HCT116 (cell line): ENCODE data around the gene GJE1. TPM values are rescaled to one million over a fixed set of nuclear protein-coding genes. Genes with fewer than 3 reads are reported as not detected.

ENCODE experiments used
- ATAC-seq: fragments of 200-7000 bp; cut with Tn5 transposase; 2 replicates; pipeline ENCODE4 v1.9.1; 2020; ENCODE audit warnings: mild to moderate bottlenecking, moderate library complexity
- BruUV-seq: library from RNA; stranded (reverse); fragments of 400-500 nt; replicated peaks from 2 replicates; lab custom pipeline; 2021; lab: Mats Ljungman, UMichigan
- CTCF ChIA-PET: fragments of 300-600 bp; sonication (Branson Sonifier 250); formaldehyde crosslinking; loops from one replicate; lab custom pipeline; 2021; ENCODE audit warnings: antibody characterized with exemption; lab: Charles Lee
- POLR2A ChIA-PET: fragments of 300-600, 350-600 bp; sonication (Branson Sonifier 250); formaldehyde crosslinking; loops from one replicate; lab custom pipeline; 2021; ENCODE audit warnings: antibody characterized with exemption; lab: Charles Lee
- RAD21 ChIA-PET, 2 experiments: fragments of 300-600 bp; sonication (Branson Sonifier 250); formaldehyde crosslinking; loops; one replicate each; lab custom pipeline; 2023; ENCODE audit warnings: low total read pairs in 2 of 2; ENCODE audit not compliant: uncharacterized antibody in 2 of 2, unreplicated experiment in 2 of 2, low non-redundant PET in 1 of 2; lab: Charles Lee
- DNase-seq: peaks from one replicate; pipeline ENCODE4 v3.0.0-alpha.2; 2010; ENCODE audit warnings: low read depth, low spot score
- H2AFZ ChIP-seq: fragments of 200-600 bp; shearing (Covaris generic), sonication (generic); 2 replicates; pipeline ENCODE4 v1.6.1; 2017; ENCODE audit warnings: low read depth, mixed run types, mixed read lengths, antibody characterized with exemption, low read length; ENCODE audit not compliant: poor library complexity, severe bottlenecking
- H3K27ac ChIP-seq: 2 replicates; pipeline ENCODE4 v1.5.1; 2012; ENCODE audit warnings: low read depth, low read length
- H3K27me3 ChIP-seq: fragments of 200-600 bp; sonication (generic); 2 replicates; pipeline ENCODE4 v1.6.1; 2016; ENCODE audit warnings: mixed run types, low read length, mixed read lengths; ENCODE audit not compliant: insufficient read depth
- H3K36me3 ChIP-seq, 2 experiments: fragments of 200-500 bp in 1 of 2; fragments of 200-600 bp in 1 of 2; sonication (Bioruptor generic) in 1 of 2; sonication (generic) in 1 of 2; 2 replicates each; pipeline versions ENCODE4 v1.5.1 to v1.6.1; 2014 to 2016; ENCODE audit warnings: low read length in 2 of 2, inconsistent platforms in 1 of 2, mixed read lengths in 1 of 2, mixed run types in 1 of 2; ENCODE audit not compliant: insufficient read depth in 2 of 2, control insufficient read depth in 1 of 2
- H3K4me1 ChIP-seq, 2 experiments: fragments of 200-600 bp in 1 of 2; sonication (generic) in 1 of 2; 2 replicates each; pipeline versions ENCODE4 v1.5.1 to v1.6.1; 2012 to 2017; ENCODE audit warnings: low read length in 2 of 2, inconsistent platforms in 1 of 2, mild to moderate bottlenecking in 1 of 2, mixed read lengths in 1 of 2, mixed run types in 1 of 2, moderate library complexity in 1 of 2; ENCODE audit not compliant: insufficient read depth in 2 of 2, control insufficient read depth in 1 of 2
- H3K4me2 ChIP-seq: fragments of 200-600 bp; sonication (generic); 2 replicates; pipeline ENCODE4 v1.6.1; 2017; ENCODE audit warnings: mixed run types, low read length, mixed read lengths
- H3K4me3 ChIP-seq, 2 experiments: fragments of 200-600 bp in 1 of 2; sonication (generic) in 1 of 2; replicated peaks in 1 of 2; 2 replicates each; pipeline ENCODE4 v1.5.1; 2011 to 2016; ENCODE audit warnings: low read length in 2 of 2, control low read depth in 1 of 2, low read depth in 1 of 2, mild to moderate bottlenecking in 1 of 2, mixed read lengths in 1 of 2, mixed run types in 1 of 2
- H3K79me2 ChIP-seq: fragments of 200-600 bp; sonication (generic); 2 replicates; pipeline ENCODE4 v1.6.1; 2017; ENCODE audit warnings: mild to moderate bottlenecking, mixed run types, low read length, moderate library complexity, mixed read lengths; ENCODE audit not compliant: insufficient read depth
- H3K9ac ChIP-seq: fragments of 200-600 bp; sonication (generic); 2 replicates; pipeline ENCODE4 v1.6.1; 2016; ENCODE audit warnings: low read length, mixed read lengths
- H3K9me2 ChIP-seq: fragments of 200-600 bp; sonication (generic), shearing (Covaris generic); 2 replicates; pipeline ENCODE4 v1.6.1; 2017; ENCODE audit warnings: mixed run types, mild to moderate bottlenecking, moderate library complexity; ENCODE audit not compliant: insufficient read depth
- H3K9me3 ChIP-seq, 2 experiments: fragments of 200-500 bp in 1 of 2; fragments of 200-600 bp in 1 of 2; sonication (Bioruptor generic) in 1 of 2; sonication (generic) in 1 of 2; 2 replicates each; pipeline ENCODE4 v1.6.1; 2014 to 2017; ENCODE audit warnings: low read length in 2 of 2, mixed read lengths in 2 of 2, inconsistent platforms in 1 of 2, low read depth in 1 of 2, mild to moderate bottlenecking in 1 of 2, mixed run types in 1 of 2, moderate library complexity in 1 of 2; ENCODE audit not compliant: control insufficient read depth in 1 of 2, insufficient read depth in 1 of 2
- H4K20me1 ChIP-seq: fragments of 200-600 bp; sonication (generic), shearing (Covaris generic); 2 replicates; pipeline ENCODE4 v1.6.1; 2017; ENCODE audit warnings: mixed run types, mild to moderate bottlenecking, moderate library complexity; ENCODE audit not compliant: insufficient read depth
- CBX3 ChIP-seq: IDR thresholded peaks from 2 replicates; pipeline ENCODE4 v1.6.1; 2012; ENCODE audit warnings: low read depth
- CTCF ChIP-seq, 3 experiments: fragments of 200-600 bp in 1 of 3; sonication (generic) in 1 of 3; IDR thresholded peaks in 2 of 3; conservative IDR thresholded peaks in 1 of 3; 2 replicates each; pipeline ENCODE4 v1.5.1; 2012 to 2017; ENCODE audit warnings: low read depth in 2 of 3, low read length in 2 of 3, antibody characterized with exemption in 1 of 3, borderline replicate concordance in 1 of 3, control low read depth in 1 of 3, mild to moderate bottlenecking in 1 of 3, mixed read lengths in 1 of 3, mixed run types in 1 of 3, moderate library complexity in 1 of 3; ENCODE audit not compliant: insufficient read depth in 1 of 3
- EGR1 ChIP-seq: IDR thresholded peaks from 2 replicates; pipeline ENCODE4 v1.6.1; 2012; ENCODE audit warnings: low read depth
- ELF1 ChIP-seq: IDR thresholded peaks from 2 replicates; pipeline ENCODE4 v1.6.1; 2012; ENCODE audit warnings: low read depth, borderline replicate concordance
- EZH2 ChIP-seq: fragments of 200-600 bp; sonication (generic); IDR thresholded peaks from 2 replicates; pipeline ENCODE4 v1.6.1; 2017; ENCODE audit warnings: antibody characterized with exemption, mixed run types
- FOSL1 ChIP-seq: IDR thresholded peaks from 2 replicates; pipeline ENCODE4 v1.6.1; 2012; ENCODE audit warnings: low read depth
- MAX ChIP-seq: IDR thresholded peaks from 2 replicates; pipeline ENCODE4 v1.6.1; 2012
- POLR2AphosphoS5 ChIP-seq: IDR thresholded peaks from 2 replicates; pipeline ENCODE4 v1.6.1; 2011; ENCODE audit warnings: mild to moderate bottlenecking, low read depth, low read length, moderate library complexity
- RAD21 ChIP-seq: IDR thresholded peaks from 2 replicates; pipeline ENCODE4 v1.6.1; 2012; ENCODE audit warnings: low read depth, mild to moderate bottlenecking
- YY1 ChIP-seq: IDR thresholded peaks from 2 replicates; pipeline ENCODE4 v1.6.1; 2011; ENCODE audit warnings: low read length, low read depth, moderate library complexity, mild to moderate bottlenecking; ENCODE audit not compliant: insufficient replicate concordance; ENCODE audit errors: extremely low read depth
- ZFX ChIP-seq: fragments of 450-650 bp; IDR thresholded peaks from 2 replicates; pipeline ENCODE4 v1.6.1; 2017
- ZNF274 ChIP-seq: fragments of 200-500 bp; sonication (Bioruptor generic); IDR thresholded peaks from 2 replicates; pipeline ENCODE4 v1.6.1; 2014; ENCODE audit warnings: mild to moderate bottlenecking, low read depth, low read length, inconsistent platforms
- intact Hi-C: fragments of 100-400 bp; cut with micrococcal nuclease; formaldehyde crosslinking; loops from 2 replicates; pipeline ENCODE4 v1.10.0; 2022
- total RNA-seq: library from RNA; stranded (reverse); gene quantifications from one replicate; pipeline ENCODE4 v1.2.1, GENCODE V29; 2021; ENCODE audit not compliant: unreplicated experiment
- TF ChIP-seq, protein P1 (sequence below): IDR thresholded peaks from 2 replicates; pipeline ENCODE4 v1.6.1; 2012
- TF ChIP-seq, protein P2 (sequence below): IDR thresholded peaks from 2 replicates; pipeline ENCODE4 v1.6.1; 2012; ENCODE audit warnings: low read depth

The GJE1 gene
- total RNA-seq, 1 experiment from 2014 or later = not detected

GRCh38 chr6:142173980-142174379 lies 41.3 kb downstream of the GJE1 start:
- TF ChIP-seq CTCF (IDR thresholded peaks at IDR 0.05 in 2 of 3, conservative IDR thresholded peaks at IDR 0.05 in 1 of 3; ENCODE audit: borderline replicate concordance in 1 of 3, insufficient read depth in 1 of 3, low read depth in 2 of 3, low read length in 2 of 3) (no peak), YY1 (no peak), MAX (no peak), EGR1 (no peak), CBX3 (no peak), POLR2AphosphoS5 (no peak), EZH2 (no peak), RAD21 (no peak), ZNF274 (no peak), ELF1 (no peak), FOSL1 (no peak), ZFX (no peak)
- TF ChIP-seq, protein P1, sequence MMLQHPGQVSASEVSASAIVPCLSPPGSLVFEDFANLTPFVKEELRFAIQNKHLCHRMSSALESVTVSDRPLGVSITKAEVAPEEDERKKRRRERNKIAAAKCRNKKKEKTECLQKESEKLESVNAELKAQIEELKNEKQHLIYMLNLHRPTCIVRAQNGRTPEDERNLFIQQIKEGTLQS = no peak
- TF ChIP-seq, protein P2, sequence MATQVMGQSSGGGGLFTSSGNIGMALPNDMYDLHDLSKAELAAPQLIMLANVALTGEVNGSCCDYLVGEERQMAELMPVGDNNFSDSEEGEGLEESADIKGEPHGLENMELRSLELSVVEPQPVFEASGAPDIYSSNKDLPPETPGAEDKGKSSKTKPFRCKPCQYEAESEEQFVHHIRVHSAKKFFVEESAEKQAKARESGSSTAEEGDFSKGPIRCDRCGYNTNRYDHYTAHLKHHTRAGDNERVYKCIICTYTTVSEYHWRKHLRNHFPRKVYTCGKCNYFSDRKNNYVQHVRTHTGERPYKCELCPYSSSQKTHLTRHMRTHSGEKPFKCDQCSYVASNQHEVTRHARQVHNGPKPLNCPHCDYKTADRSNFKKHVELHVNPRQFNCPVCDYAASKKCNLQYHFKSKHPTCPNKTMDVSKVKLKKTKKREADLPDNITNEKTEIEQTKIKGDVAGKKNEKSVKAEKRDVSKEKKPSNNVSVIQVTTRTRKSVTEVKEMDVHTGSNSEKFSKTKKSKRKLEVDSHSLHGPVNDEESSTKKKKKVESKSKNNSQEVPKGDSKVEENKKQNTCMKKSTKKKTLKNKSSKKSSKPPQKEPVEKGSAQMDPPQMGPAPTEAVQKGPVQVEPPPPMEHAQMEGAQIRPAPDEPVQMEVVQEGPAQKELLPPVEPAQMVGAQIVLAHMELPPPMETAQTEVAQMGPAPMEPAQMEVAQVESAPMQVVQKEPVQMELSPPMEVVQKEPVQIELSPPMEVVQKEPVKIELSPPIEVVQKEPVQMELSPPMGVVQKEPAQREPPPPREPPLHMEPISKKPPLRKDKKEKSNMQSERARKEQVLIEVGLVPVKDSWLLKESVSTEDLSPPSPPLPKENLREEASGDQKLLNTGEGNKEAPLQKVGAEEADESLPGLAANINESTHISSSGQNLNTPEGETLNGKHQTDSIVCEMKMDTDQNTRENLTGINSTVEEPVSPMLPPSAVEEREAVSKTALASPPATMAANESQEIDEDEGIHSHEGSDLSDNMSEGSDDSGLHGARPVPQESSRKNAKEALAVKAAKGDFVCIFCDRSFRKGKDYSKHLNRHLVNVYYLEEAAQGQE = no peak
- TF ChIP-seq, all 23 proteins: peak for 0
- no peak overlapping the region for H3K4me2 ChIP-seq
- POLR2A ChIA-PET = no interaction called here

More at GRCh38 chr6:142173980-142174379, 41.3 kb downstream of the GJE1 start:
- Histone ChIP-seq H4K20me1 (no peaks in the 10 kb centered on the region), H3K79me2 (peaks cover 10% of the 10 kb centered on the region; the same call in 1 of the 2 replicates), H2AFZ (no peak overlapping the region), H3K27ac (no peak overlapping the region), H3K9ac (no peak overlapping the region), H3K9me3 (no peaks in the 10 kb centered on the region), H3K4me1 (no peaks in the 10 kb centered on the region), H3K27me3 (no peaks in the 10 kb centered on the region), H3K4me3 (no peak overlapping the region), H3K36me3 (peaks cover 18 to 39% of the 10 kb centered on the region in 2 experiments), H3K9me2 (no peaks in the 10 kb centered on the region)
- ChIA-PET RAD21 (no interaction called here), CTCF (interaction anchor here (1.2 kb wide), 1 partner anchor 34 kb away, joined by 3 read pairs; no protein-coding TSS in a partner anchor)
- DNase-seq = no peak
- no peak for ATAC-seq
- intact Hi-C loops = no loop called here
- BruUV-seq = no TSS peak
